HG03521 (cell line): Measurements from ENCODE around the gene DBH.

Experiments
- ATAC-seq: cut with Tn5 transposase; IDR thresholded peaks from one replicate; pipeline ENCODE4 v1.9.1; 2021; ENCODE audit warnings: mild to moderate bottlenecking, moderate library complexity; ENCODE audit not compliant: unreplicated experiment

The DBH gene

GRCh38 chr9:133604214-133604613 is 31.9 kb upstream of the DBH start:
- ATAC-seq, result no peak

GRCh38 chr9:133604856-133605255 is 31.3 kb upstream of the DBH start:
- no peak for ATAC-seq

- no peak for ATAC-seq
These were observed 30.7 kb upstream of the DBH start for GRCh38 chr9:133605446-133605845.

GRCh38 chr9:133605856-133606707 is 30.1 kb upstream of the DBH start:
- no peak for ATAC-seq

GRCh38 chr9:133606708-133607025 is 29.5 kb upstream of the DBH start:
- no peak for ATAC-seq

- ATAC-seq, result no peak
These were observed 28.8 kb upstream of the DBH start for GRCh38 chr9:133607381-133607780.

GRCh38 chr9:133607976-133608375 is 28.2 kb upstream of the DBH start:
- no peak for ATAC-seq

GRCh38 chr9:133608382-133608781 is 27.8 kb upstream of the DBH start:
- no peak for ATAC-seq

GRCh38 chr9:133608889-133609288 is 27.3 kb upstream of the DBH start:
- ATAC-seq, result no peak

GRCh38 chr9:133609311-133610098 is 26.7 kb upstream of the DBH start, which contains the start of gene FAM163B:
FAM163B (minus strand) TSS chr9:133609389; CDS start chr9:133580223, 29,166 bp downstream.
- ATAC-seq, result no peak

GRCh38 chr9:133610845-133611244 is 25.3 kb upstream of the DBH start:
- ATAC-seq, result no peak

GRCh38 chr9:133612051-133612450 is 24.1 kb upstream of the DBH start:
- no peak for ATAC-seq

GRCh38 chr9:133612816-133613215 is 23.3 kb upstream of the DBH start:
- no peak for ATAC-seq

- ATAC-seq, result no peak
These were observed 22.7 kb upstream of the DBH start for GRCh38 chr9:133613432-133613831.

GRCh38 chr9:133614056-133614455 is 22.1 kb upstream of the DBH start:
- ATAC-seq, result no peak

GRCh38 chr9:133614678-133615077 is 21.5 kb upstream of the DBH start:
- ATAC-seq, result no peak

GRCh38 chr9:133615186-133615585 is 21.0 kb upstream of the DBH start:
- no peak for ATAC-seq

GRCh38 chr9:133615606-133616188 is 20.5 kb upstream of the DBH start:
- no peak for ATAC-seq

- no peak for ATAC-seq
These were observed 19.3 kb upstream of the DBH start for GRCh38 chr9:133616643-133617405.

GRCh38 chr9:133618726-133619125 is 17.4 kb upstream of the DBH start:
- ATAC-seq, result no peak

- no peak for ATAC-seq
These were observed 16.4 kb upstream of the DBH start for GRCh38 chr9:133619791-133620190.
